ENCODE results near the gene ZSCAN21.

ZSCAN21 gene

GRCh38 chr7:100095289-100095688 is 45.7 kb downstream of the ZSCAN21 start:
- in situ Hi-C loops (cut with MboI; ENCODE audit: low sequenced_read_pairs): no loop called here

GRCh38 chr7:100095704-100096103 is 46.1 kb downstream of the ZSCAN21 start:
- in situ Hi-C loops (cut with MboI; ENCODE audit: low sequenced_read_pairs): no loop called here

- in situ Hi-C loops (cut with MboI; ENCODE audit: low sequenced_read_pairs): no loop called here
Measured at GRCh38 chr7:100098913-100099312, 49.3 kb downstream of the ZSCAN21 start.

GRCh38 chr7:100099452-100099851 is 49.9 kb downstream of the ZSCAN21 start:
- in situ Hi-C loops (cut with MboI; ENCODE audit: low sequenced_read_pairs): no loop called here

GRCh38 chr7:100100420-100101015 is 50.9 kb downstream of the ZSCAN21 start:
- in situ Hi-C loops (cut with MboI; ENCODE audit: low sequenced_read_pairs): no loop called here

- in situ Hi-C loops (cut with MboI; ENCODE audit: low sequenced_read_pairs): no loop called here
Measured at GRCh38 chr7:100101016-100101862, 51.7 kb downstream of the ZSCAN21 start, which contains the start of the genes AP4M1 and MCM7. Gene AP4M1, plus strand, starts transcription at chr7:100101643. Its CDS starts 72 bp downstream, at chr7:100101715. Gene MCM7, minus strand, starts transcription at chr7:100101397. Its CDS starts 103 bp downstream, at chr7:100101294.

- in situ Hi-C loops (cut with MboI; ENCODE audit: low sequenced_read_pairs): no loop called here
Measured at GRCh38 chr7:100102950-100103840, 53.6 kb downstream of the ZSCAN21 start.

- in situ Hi-C loops (cut with MboI; ENCODE audit: low sequenced_read_pairs): no loop called here
Measured at GRCh38 chr7:100105534-100105933, 56.0 kb downstream of the ZSCAN21 start.

- in situ Hi-C loops (cut with MboI; ENCODE audit: low sequenced_read_pairs): no loop called here
Measured at GRCh38 chr7:100106633-100107032, 57.1 kb downstream of the ZSCAN21 start.

- in situ Hi-C loops (cut with MboI; ENCODE audit: low sequenced_read_pairs): no loop called here
Measured at GRCh38 chr7:100107125-100107737, 57.7 kb downstream of the ZSCAN21 start.

GRCh38 chr7:100107890-100108289 is 58.3 kb downstream of the ZSCAN21 start:
- in situ Hi-C loops (cut with MboI; ENCODE audit: low sequenced_read_pairs): no loop called here

GRCh38 chr7:100109521-100110163 is 60.1 kb downstream of the ZSCAN21 start:
- in situ Hi-C loops (cut with MboI; ENCODE audit: low sequenced_read_pairs): no loop called here

- in situ Hi-C loops (cut with MboI; ENCODE audit: low sequenced_read_pairs): no loop called here
Measured at GRCh38 chr7:100111156-100111555, 61.6 kb downstream of the ZSCAN21 start.

- in situ Hi-C loops (cut with MboI; ENCODE audit: low sequenced_read_pairs): no loop called here
Measured at GRCh38 chr7:100111914-100112313, 62.3 kb downstream of the ZSCAN21 start.

Data from HL-60/S4 treated with retinoic acid at 250 ng/mL for 4 days and 3 days (cell line).